Fibroblast of lung (primary cell): ENCODE results near the gene TRIM44.

Experiments used
- EZH2 ChIP-seq: IDR thresholded peaks from 2 replicates; pipeline ENCODE4 v1.5.1; 2012; ENCODE audit warnings: low read length, control low read depth, mild to moderate bottlenecking; ENCODE audit errors: missing control alignments
- TF ChIP-seq, protein P1 (sequence below), 2 donors: IDR thresholded peaks in 1 of 2; conservative IDR thresholded peaks in 1 of 2; 1 replicate in 1 of 2; 2 replicates in 1 of 2; pipeline ENCODE4 v1.5.1; 2011 to 2012; ENCODE audit warnings: low read length in 2 of 2, control low read depth in 1 of 2, inconsistent platforms in 1 of 2, low read depth in 1 of 2, mild to moderate bottlenecking in 1 of 2

- TF ChIP-seq EZH2, result no peak
- TF ChIP-seq, protein P1, sequence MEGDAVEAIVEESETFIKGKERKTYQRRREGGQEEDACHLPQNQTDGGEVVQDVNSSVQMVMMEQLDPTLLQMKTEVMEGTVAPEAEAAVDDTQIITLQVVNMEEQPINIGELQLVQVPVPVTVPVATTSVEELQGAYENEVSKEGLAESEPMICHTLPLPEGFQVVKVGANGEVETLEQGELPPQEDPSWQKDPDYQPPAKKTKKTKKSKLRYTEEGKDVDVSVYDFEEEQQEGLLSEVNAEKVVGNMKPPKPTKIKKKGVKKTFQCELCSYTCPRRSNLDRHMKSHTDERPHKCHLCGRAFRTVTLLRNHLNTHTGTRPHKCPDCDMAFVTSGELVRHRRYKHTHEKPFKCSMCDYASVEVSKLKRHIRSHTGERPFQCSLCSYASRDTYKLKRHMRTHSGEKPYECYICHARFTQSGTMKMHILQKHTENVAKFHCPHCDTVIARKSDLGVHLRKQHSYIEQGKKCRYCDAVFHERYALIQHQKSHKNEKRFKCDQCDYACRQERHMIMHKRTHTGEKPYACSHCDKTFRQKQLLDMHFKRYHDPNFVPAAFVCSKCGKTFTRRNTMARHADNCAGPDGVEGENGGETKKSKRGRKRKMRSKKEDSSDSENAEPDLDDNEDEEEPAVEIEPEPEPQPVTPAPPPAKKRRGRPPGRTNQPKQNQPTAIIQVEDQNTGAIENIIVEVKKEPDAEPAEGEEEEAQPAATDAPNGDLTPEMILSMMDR (conservative IDR thresholded peaks at IDR 0.05 in 1 of 2, IDR thresholded peaks at IDR 0.05 in 1 of 2; ENCODE audit: low read depth in 1 of 2, low read length in 2 of 2), result no peak
Measured at GRCh38 chr11:35655254-35655653, 7.3 kb upstream of the TRIM44 start.
